Fibroblast of peridontal ligament (primary cell): ENCODE measurements around the gene ST3GAL3.
"Not testable (repeated sequence)": the region's sequence is repeated elsewhere in the genome, so short reads cannot be mapped to it uniquely, and the experiment has no call there.

Experiments used
- DNase-seq: peaks from one replicate; pipeline ENCODE4 v3.0.0-alpha.2; 2010; ENCODE audit errors: extremely low read depth

Gene ST3GAL3

GRCh38 chr1:43703836-43704235 is 3.5 kb upstream of the ST3GAL3 start:
- DNase-seq = no peak

DNA sequence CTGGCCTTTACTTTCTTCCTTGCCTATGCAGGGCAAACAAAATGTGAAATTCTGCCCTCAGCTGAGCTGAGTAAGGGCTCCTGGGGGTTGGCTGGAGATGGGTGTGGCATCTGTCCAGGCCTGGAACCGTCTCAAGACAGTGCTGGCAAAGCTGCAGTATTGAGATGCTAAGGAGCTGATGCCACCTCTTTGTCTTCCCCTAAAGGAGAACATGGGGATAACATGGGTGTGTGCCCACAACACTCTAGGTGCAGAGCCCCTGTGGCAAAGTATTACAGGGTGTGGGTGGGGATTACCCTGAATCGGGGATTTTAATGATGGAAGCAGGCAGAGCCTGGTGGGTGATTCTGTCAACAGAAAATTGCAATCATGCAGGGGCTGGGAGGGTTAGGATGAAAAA is 2.5 kb upstream of the ST3GAL3 start:
- DNase-seq = peak; percentile 83

GRCh38 chr1:43705334-43705733 is 2.0 kb upstream of the ST3GAL3 start:
- no peak for DNase-seq

- DNase-seq = no peak
Observed at GRCh38 chr1:43705982-43706597, 1.2 kb upstream of the ST3GAL3 start.

GRCh38 chr1:43706598-43707189 is 642 bp upstream of the ST3GAL3 start:
- DNase-seq = no peak

GRCh38 chr1:43708002-43708410 is 670 bp downstream of the ST3GAL3 start:
- peak; percentile 41 for DNase-seq

DNA sequence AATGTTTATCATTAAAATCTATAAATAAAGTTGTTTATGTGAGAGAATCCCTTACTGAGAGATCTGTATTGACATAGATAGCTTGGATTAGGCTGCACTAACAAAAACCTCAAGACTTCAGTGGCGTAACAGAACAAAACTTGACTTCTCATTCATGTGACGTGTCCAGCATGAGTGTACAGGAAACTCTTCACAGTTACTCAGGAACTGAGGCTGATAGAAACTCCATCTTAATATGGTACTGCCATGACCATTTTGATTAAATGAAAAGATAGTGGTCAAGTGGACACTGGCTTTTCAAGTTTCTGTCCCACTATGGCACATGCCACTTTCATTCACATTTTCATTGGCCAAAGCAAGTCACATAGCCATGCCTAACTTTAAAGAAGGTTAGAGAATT is 3.7 kb downstream of the ST3GAL3 start:
- DNase-seq = peak; percentile 85

DNA sequence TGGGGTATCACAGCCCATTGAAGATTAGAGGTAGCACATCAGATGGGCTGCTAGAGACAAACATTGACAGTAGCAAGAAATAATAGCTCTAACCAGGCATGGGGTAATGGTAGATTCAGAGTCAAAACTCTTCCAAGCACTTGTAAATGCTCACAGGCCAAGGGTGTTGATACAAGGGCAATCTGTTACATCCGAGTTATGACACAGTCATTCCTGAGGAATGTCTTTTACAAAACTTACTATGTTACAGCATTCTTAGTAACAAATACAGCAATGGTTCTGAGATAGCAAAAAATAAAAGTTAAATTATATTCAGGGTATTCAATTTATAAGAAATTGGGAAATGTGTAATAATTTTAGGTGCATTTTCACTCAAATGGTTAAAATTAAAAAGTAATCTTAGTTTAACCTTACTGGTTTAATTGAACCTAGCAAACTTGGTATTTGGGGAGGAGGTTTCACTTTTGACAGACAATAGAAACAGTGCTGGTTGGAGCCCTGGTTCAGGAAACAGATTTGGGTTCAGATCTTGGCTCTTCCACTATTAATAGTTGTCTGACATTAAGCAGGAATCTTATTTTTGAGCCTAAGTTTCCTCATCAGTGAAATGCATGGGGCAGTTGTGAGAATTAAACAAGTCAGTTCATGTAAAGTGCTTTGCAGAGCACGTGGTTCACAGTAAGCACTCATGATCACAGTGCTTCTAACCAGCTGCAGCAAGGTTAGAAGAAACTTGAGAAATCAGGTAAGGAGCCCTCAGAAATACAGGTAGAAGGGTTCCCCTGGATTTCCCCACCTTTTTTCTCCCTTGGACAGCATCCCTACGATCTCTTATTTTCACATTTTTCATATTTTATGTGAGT is 4.4 kb downstream of the ST3GAL3 start:
- peak; percentile 92 for DNase-seq

- no peak for DNase-seq
Observed at GRCh38 chr1:43716559-43717281, 9.4 kb downstream of the ST3GAL3 start.

DNA sequence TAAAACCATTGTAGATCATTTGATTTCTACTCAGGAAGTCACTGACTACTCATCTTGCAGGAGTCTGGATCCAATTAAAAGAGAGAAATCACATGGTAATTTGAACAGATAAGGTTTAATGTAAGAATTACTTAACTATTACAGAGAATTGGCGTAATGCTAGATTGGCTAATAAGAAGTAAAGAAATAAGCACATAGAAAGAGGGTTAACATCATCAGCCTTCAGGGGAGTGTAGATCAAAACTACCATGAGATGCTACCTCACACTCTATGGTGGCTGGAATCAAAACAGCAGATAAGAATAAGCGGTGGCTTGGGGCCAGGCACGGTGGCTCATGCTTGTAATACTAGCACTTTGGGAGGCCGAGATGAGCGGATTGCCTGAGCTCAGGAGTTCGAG is 11.7 kb downstream of the ST3GAL3 start:
- DNase-seq = peak; percentile 83

DNA sequence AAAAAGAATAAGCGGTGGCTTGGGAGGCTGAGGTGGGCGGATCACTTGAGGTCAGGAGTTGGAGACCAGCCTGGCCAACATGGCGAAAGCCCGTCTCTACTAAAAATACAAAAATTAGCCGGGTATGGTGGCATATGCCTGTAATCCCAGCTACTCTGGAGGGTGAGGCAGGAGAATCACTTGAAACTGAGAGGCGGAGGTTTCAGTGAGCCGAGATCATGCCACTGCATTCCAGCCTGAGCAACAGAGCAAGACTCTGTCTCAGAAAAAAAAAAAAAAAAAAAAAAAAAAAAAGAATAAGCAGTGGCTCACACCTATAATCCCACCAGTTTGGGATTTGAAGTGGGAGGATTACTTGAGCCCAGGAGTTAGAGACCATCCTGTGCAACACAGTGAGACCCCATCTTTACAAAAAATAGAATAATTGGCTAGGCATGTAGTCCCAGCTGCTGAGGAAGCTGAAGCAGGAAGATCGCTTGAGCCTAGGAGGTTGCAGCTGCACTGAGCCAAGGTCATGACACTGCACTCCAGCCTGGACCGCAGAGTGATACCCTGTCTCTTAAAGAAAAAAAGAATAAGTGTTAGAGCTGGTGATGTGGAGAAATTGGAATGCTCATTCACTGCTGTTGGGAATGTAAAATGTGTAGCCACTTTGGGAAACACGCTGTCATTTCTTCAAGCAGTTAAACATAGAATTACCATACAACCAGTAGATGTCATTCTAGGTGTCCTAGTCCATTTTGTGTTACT is 12.5 kb downstream of the ST3GAL3 start:
- DNase-seq = not testable (repeated sequence)

DNA sequence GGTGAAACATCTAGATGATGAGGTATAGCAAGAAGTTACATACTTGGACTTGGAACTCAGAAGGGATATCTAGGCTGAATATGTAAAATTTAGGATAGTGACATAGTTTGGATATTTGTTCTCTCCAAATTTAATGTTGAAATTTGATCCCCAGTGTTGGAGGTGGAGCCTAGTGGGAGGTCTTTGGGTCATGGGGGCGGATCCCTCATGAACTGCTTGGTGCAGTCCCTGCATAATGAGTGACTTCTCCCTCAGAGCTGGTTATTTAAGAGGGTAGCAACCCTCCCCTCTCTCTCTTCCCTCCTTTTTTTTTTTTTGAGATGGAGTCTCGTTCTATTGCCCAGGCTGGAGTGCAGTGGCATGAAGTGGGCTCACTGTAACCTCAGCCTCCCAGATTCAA is 15.5 kb downstream of the ST3GAL3 start:
- DNase-seq = no peak

DNA sequence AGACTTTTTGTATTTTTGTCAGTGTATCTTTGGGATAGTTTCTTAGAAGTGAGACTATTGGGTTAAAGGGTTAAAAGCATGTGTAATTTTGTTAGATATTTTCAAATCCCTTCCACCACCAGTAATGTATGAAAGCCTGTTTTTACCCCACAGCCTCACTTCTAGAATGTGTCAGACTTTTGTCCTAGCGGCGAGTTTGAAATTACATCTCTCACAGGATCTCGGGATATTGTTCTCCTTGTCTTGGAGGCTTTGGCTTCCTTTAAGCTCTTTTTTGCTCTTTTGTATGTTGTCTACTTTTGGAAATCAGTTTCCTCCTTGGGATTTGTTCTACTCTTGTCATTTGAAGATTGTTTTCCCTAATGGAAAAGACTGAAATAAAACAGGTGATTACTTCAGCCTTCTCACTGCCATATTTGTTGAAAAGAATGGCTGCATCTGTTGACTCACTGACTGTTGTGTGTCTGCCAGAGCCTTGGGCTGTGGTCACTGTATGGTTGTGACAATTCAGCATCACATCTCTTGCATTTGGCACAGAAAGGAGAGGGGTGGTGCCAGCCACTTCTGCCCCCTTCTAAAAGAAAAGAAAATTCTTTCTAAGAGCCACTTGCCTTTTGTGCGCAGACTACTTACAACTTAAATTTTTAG is 22.6 kb downstream of the ST3GAL3 start:
- DNase-seq = no peak

- no peak for DNase-seq
Observed at GRCh38 chr1:43731867-43732531, 24.7 kb downstream of the ST3GAL3 start.

DNA sequence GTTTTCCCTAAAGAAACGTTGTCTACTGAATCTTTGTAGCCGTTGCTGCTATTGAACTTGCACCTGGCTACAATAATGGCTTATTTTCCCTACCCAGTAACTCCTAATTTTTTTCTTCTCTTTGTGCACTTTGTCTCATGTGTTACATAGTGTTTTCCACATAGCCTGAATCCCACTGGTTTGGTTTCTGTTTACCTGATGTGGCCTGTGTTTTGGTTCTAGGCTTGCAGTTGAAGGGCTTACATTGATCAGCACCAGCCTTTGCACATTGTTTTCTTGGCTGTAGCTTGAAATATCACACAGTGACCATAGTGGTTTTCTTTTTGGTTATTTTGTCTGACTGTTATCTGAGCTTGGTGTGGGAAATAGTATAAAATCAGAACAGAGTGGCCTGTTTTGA is 29.5 kb downstream of the ST3GAL3 start:
- no peak for DNase-seq

- no peak for DNase-seq
Observed at GRCh38 chr1:43742026-43742425, 34.7 kb downstream of the ST3GAL3 start.

DNA sequence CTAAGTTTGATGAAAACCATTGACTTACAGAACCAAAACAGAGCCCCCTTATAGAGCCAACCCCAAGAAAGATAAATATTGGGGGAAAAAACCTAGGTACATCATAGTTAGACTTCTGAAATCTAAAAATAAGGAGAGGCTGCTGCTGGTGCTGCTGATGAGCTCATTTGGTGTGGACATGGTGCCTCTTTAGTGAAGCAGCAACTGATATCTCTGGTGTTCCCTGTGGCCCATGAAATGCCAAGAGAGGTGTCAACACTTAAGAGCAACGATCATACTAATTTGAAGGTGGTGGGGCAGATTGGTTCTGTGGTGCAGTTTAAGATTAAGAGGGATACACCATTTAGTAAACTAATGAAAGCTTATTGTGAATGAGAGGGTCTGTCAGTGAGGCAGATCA is 35.9 kb downstream of the ST3GAL3 start:
- DNase-seq = no peak

DNA sequence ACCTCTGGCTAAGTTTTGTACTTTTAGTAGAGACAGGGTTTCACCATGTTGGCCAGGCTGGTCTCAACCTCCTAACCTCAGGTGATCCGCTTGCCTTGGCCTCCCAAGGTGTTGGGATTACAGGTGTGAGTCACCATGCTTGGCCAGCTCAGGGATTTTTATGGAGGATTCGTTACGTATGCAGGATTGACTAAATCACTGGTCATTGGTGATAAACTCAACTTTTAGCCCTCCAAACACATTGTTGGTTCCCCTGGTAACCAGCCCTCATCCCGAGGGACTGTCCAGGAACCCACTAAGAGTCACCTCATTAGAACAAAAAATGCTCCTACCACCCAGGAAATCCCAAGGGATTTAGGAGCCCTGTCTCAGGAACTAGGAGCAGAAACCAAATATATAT is 40.4 kb downstream of the ST3GAL3 start:
- no peak for DNase-seq

DNA sequence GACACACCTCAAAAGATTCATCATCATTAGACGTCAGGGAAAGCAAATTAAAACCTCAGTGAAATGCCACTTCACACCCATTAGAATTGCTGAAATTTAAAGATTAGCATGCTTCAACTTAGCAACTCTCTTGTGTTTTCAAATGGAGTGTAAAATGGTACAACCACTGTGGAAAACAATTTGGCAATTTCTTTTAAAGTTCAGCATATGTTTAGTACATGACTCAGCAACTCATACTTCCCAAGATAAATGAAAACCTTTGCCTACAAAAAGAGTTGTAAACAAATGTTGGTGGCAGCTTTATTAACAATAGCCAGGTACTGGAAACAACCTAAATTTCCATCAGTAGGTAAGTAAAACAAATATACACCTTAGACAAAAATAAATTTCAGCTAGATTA is 42.7 kb downstream of the ST3GAL3 start:
- DNase-seq = peak; percentile 24

- no peak for DNase-seq
Observed at GRCh38 chr1:43753422-43753821, 46.1 kb downstream of the ST3GAL3 start.

GRCh38 chr1:43754892-43755291 is 47.6 kb downstream of the ST3GAL3 start:
- DNase-seq = no peak
